HepG2 (cell line): ENCODE results near the gene EEPD1. TPM values are rescaled to one million over a fixed set of nuclear protein-coding genes. Genes with fewer than 3 reads are reported as not detected.

Source experiments
- DRAP1 ChIP-seq: IDR thresholded peaks from 2 replicates; pipeline ENCODE4 v1.6.1; 2016; ENCODE audit warnings: missing genetic modification reagents, missing compliant biosample characterization
- ETV5 ChIP-seq: IDR thresholded peaks from 2 replicates; pipeline ENCODE4 v1.6.1; 2018; ENCODE audit warnings: missing biosample characterization, missing genetic modification reagents, inconsistent platforms, borderline replicate concordance
- MEIS2 ChIP-seq: sonication (generic); formaldehyde crosslinking; IDR thresholded peaks from 2 replicates; pipeline ENCODE4 v1.9.0; 2021; ENCODE audit warnings: mild to moderate bottlenecking, missing genetic modification reagents
- PHF21A ChIP-seq: sonication (generic); formaldehyde crosslinking; IDR thresholded peaks from 2 replicates; pipeline ENCODE4 v1.5.0; 2020; ENCODE audit warnings: mild to moderate bottlenecking, missing genetic modification reagents
- PHF8 ChIP-seq: sonication (generic); formaldehyde crosslinking; IDR thresholded peaks from 2 replicates; pipeline ENCODE4 v1.5.0; 2020; ENCODE audit warnings: missing genetic modification reagents
- PTBP1 ChIP-seq: fragments of 200-400 bp; formaldehyde crosslinking; IDR thresholded peaks from 2 replicates; pipeline ENCODE4 v1.6.1; 2018; ENCODE audit warnings: low read length, low read depth; ENCODE audit not compliant: poor library complexity, severe bottlenecking
- RAD51 ChIP-seq: fragments of 450-650 bp; IDR thresholded peaks from 2 replicates; pipeline ENCODE4 v1.6.1; 2016; ENCODE audit warnings: borderline replicate concordance
- RARG ChIP-seq: sonication (generic); formaldehyde crosslinking; IDR thresholded peaks from 2 replicates; pipeline ENCODE4 v1.4.0; 2020; ENCODE audit warnings: low read depth, mild to moderate bottlenecking, missing genetic modification reagents
- RFX1 ChIP-seq: fragments of 450-650 bp; IDR thresholded peaks from 2 replicates; pipeline ENCODE4 v1.6.1; 2017
- SOX13 ChIP-seq, 3 experiments: fragments of 450-650 bp in 1 of 3; sonication (generic) in 1 of 3; formaldehyde crosslinking in 1 of 3; IDR thresholded peaks in 2 of 3; conservative IDR thresholded peaks in 1 of 3; 2 replicates each; pipeline versions ENCODE4 v1.5.0 to v1.6.1; 2016 to 2020; ENCODE audit warnings: antibody characterized with exemption in 1 of 3, mild to moderate bottlenecking in 1 of 3, missing compliant biosample characterization in 1 of 3, missing genetic modification reagents in 1 of 3, moderate library complexity in 1 of 3
- TCF7L2 ChIP-seq: IDR thresholded peaks from 2 replicates; pipeline ENCODE4 v1.6.1; 2011; ENCODE audit warnings: mild to moderate bottlenecking, low read depth, low read length, moderate library complexity
- ZFP90 ChIP-seq: sonication (generic); formaldehyde crosslinking; IDR thresholded peaks from 2 replicates; pipeline ENCODE4 v1.8.0; 2022; ENCODE audit warnings: missing genetic modification reagents, mild to moderate bottlenecking, inconsistent platforms, borderline replicate concordance
- ZNF10 ChIP-seq: sonication (generic); formaldehyde crosslinking; IDR thresholded peaks from 2 replicates; pipeline ENCODE4 v1.4.0; 2020; ENCODE audit warnings: mild to moderate bottlenecking, low read depth, missing genetic modification reagents, borderline replicate concordance
- ZNF207 ChIP-seq: fragments of 450-650 bp; IDR thresholded peaks from 2 replicates; pipeline ENCODE4 v1.6.1; 2016; ENCODE audit warnings: antibody characterized with exemption, borderline replicate concordance
- ZNF232 ChIP-seq: sonication (generic); formaldehyde crosslinking; IDR thresholded peaks from 2 replicates; pipeline ENCODE4 v1.4.0; 2020; ENCODE audit warnings: missing genetic modification reagents, borderline replicate concordance
- ZNF263 ChIP-seq: sonication (generic); formaldehyde crosslinking; IDR thresholded peaks from 2 replicates; pipeline ENCODE4 v1.4.0; 2020; ENCODE audit warnings: missing genetic modification reagents
- ZNF282 ChIP-seq: fragments of 450-650 bp; IDR thresholded peaks from 2 replicates; pipeline ENCODE4 v1.6.1; 2018; ENCODE audit not compliant: partially characterized antibody
- ZNF329 ChIP-seq: sonication (generic); formaldehyde crosslinking; IDR thresholded peaks from 2 replicates; pipeline ENCODE4 v1.9.0; 2021; ENCODE audit warnings: low read depth, mild to moderate bottlenecking, missing genetic modification reagents
- ZNF44 ChIP-seq: sonication (generic); formaldehyde crosslinking; IDR thresholded peaks from 2 replicates; pipeline ENCODE4 v1.5.1; 2020; ENCODE audit warnings: mild to moderate bottlenecking, missing genetic modification reagents
- ZNF564 ChIP-seq: sonication (generic); formaldehyde crosslinking; IDR thresholded peaks from 2 replicates; pipeline ENCODE4 v1.8.1; 2023; ENCODE audit warnings: mild to moderate bottlenecking, missing genetic modification reagents
- ZNF644 ChIP-seq: IDR thresholded peaks from 2 replicates; pipeline ENCODE4 v1.6.1; 2016; ENCODE audit warnings: low read depth
- ZNF891 ChIP-seq: sonication (generic); formaldehyde crosslinking; IDR thresholded peaks from 2 replicates; pipeline ENCODE4 v1.5.0; 2020; ENCODE audit warnings: mild to moderate bottlenecking, missing genetic modification reagents
- ZSCAN5A ChIP-seq: sonication (generic); formaldehyde crosslinking; IDR thresholded peaks from 2 replicates; pipeline ENCODE4 v1.8.0; 2022; ENCODE audit warnings: mild to moderate bottlenecking, missing genetic modification reagents, borderline replicate concordance
- polyA plus RNA-seq, 8 experiments: library from polyadenylated mRNA; depleted of rRNA in 3 of 8; stranded (reverse) in 7 of 8; unstranded in 1 of 8; fragments of >200 nt; fragmentation: Illumina TruSeq in 4 of 8; extraction: Trizol in 4 of 8; gene quantifications; 2 replicates each; pipeline versions ENCODE4 v1.2.1 to v1.2.3, GENCODE V29; 2011 to 2016; ENCODE audit warnings: low read depth in 4 of 8, missing spikeins in 1 of 8, mixed read lengths in 1 of 8; ENCODE audit not compliant: insufficient read depth in 1 of 8
- total RNA-seq, 5 experiments: library from RNA; depleted of rRNA; stranded (reverse); fragments of >200 nt; fragmentation: Illumina TruSeq; extraction: Trizol; gene quantifications; 2 replicates each; pipeline ENCODE4 v1.2.3, GENCODE V29; 2016; ENCODE audit warnings: low read depth in 1 of 5
- TF ChIP-seq, protein P1 (sequence below): sonication (generic); formaldehyde crosslinking; IDR thresholded peaks from 2 replicates; pipeline ENCODE4 v1.8.0; 2022; ENCODE audit warnings: mild to moderate bottlenecking, missing genetic modification reagents, moderate library complexity
- TF ChIP-seq, protein P2 (sequence below): sonication (generic); formaldehyde crosslinking; conservative IDR thresholded peaks from 2 replicates; pipeline ENCODE4 v1.8.0; 2022; ENCODE audit warnings: low read depth, missing genetic modification reagents
- TF ChIP-seq, protein P3 (sequence below): sonication (generic); formaldehyde crosslinking; IDR thresholded peaks from 2 replicates; pipeline ENCODE4 v1.4.0; 2020; ENCODE audit warnings: low read depth, mild to moderate bottlenecking, missing genetic modification reagents

Gene EEPD1
- total and polyA plus RNA-seq, 2 of the 13 experiments (the other 11 are each of a cell fraction or from before 2014, with no cell fraction given) = 10.1 to 16.4 TPM

- TF ChIP-seq, protein P1, sequence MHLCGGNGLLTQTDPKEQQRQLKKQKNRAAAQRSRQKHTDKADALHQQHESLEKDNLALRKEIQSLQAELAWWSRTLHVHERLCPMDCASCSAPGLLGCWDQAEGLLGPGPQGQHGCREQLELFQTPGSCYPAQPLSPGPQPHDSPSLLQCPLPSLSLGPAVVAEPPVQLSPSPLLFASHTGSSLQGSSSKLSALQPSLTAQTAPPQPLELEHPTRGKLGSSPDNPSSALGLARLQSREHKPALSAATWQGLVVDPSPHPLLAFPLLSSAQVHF = no peak
- no peak for TF ChIP-seq ZNF564 (CRISPR knock-in tag)
- no peak for TF ChIP-seq SOX13 (IDR thresholded peaks at IDR 0.05)
- TF ChIP-seq SOX13 (CRISPR knock-in tag; conservative IDR thresholded peaks at IDR 0.05 in 1 of 2, IDR thresholded peaks at IDR 0.05 in 1 of 2) = no peak
- 0 out of 2 replicates have a peak, but pooled peaks have one; percentile 30 for TF ChIP-seq ZFP90 (CRISPR knock-in tag)
- peak; percentile 28; the same call in 1 of the 2 replicates for TF ChIP-seq PHF8
- no peak for TF ChIP-seq ETV5 (CRISPR knock-in tag)
- no peak for TF ChIP-seq MEIS2
- TF ChIP-seq ZNF44 = no peak
- TF ChIP-seq DRAP1 (CRISPR knock-in tag) = no peak
- no peak for TF ChIP-seq RFX1
- 0 out of 2 replicates have a peak, but pooled peaks have one; percentile 32 for TF ChIP-seq ZNF232
- TF ChIP-seq PHF21A (CRISPR knock-in tag) = no peak
- TF ChIP-seq RAD51 = no peak
- no peak for TF ChIP-seq ZNF282
- TF ChIP-seq, protein P2, sequence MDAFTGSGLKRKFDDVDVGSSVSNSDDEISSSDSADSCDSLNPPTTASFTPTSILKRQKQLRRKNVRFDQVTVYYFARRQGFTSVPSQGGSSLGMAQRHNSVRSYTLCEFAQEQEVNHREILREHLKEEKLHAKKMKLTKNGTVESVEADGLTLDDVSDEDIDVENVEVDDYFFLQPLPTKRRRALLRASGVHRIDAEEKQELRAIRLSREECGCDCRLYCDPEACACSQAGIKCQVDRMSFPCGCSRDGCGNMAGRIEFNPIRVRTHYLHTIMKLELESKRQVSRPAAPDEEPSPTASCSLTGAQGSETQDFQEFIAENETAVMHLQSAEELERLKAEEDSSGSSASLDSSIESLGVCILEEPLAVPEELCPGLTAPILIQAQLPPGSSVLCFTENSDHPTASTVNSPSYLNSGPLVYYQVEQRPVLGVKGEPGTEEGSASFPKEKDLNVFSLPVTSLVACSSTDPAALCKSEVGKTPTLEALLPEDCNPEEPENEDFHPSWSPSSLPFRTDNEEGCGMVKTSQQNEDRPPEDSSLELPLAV (CRISPR knock-in tag) = no peak
- no peak for TF ChIP-seq ZNF329 (CRISPR knock-in tag)
- TF ChIP-seq ZNF263 = no peak
- TF ChIP-seq ZNF207 = no peak
- no peak for TF ChIP-seq ZNF10 (CRISPR knock-in tag)
- TF ChIP-seq RARG = no peak
- TF ChIP-seq ZNF891 (CRISPR knock-in tag) = no peak
- TF ChIP-seq TCF7L2 = no peak
- TF ChIP-seq ZSCAN5A = no peak
- TF ChIP-seq ZNF644 (CRISPR knock-in tag) = no peak
- TF ChIP-seq, protein P3, sequence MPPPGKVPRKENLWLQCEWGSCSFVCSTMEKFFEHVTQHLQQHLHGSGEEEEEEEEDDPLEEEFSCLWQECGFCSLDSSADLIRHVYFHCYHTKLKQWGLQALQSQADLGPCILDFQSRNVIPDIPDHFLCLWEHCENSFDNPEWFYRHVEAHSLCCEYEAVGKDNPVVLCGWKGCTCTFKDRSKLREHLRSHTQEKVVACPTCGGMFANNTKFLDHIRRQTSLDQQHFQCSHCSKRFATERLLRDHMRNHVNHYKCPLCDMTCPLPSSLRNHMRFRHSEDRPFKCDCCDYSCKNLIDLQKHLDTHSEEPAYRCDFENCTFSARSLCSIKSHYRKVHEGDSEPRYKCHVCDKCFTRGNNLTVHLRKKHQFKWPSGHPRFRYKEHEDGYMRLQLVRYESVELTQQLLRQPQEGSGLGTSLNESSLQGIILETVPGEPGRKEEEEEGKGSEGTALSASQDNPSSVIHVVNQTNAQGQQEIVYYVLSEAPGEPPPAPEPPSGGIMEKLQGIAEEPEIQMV (CRISPR knock-in tag) = no peak
- no peak for TF ChIP-seq PTBP1
These were observed 580 bp downstream of the EEPD1 start (continued) for GRCh38 chr7:36153571-36154097.
